GM19468 (cell line): ENCODE results near the gene RMI2.

ENCODE experiments used
- ATAC-seq: cut with Tn5 transposase; IDR thresholded peaks from one replicate; pipeline ENCODE4 v1.9.1; 2021; ENCODE audit warnings: mild to moderate bottlenecking, moderate library complexity, moderate number of reproducible peaks; ENCODE audit not compliant: unreplicated experiment; ENCODE audit errors: extremely low read depth

The RMI2 gene

GRCh38 chr16:11327277-11328171, 17.7 kb upstream of the RMI2 start:
- no peak for ATAC-seq

GRCh38 chr16:11328172-11329070, 16.8 kb upstream of the RMI2 start:
- peak; percentile 69 for ATAC-seq

GRCh38 chr16:11329071-11329491, 16.2 kb upstream of the RMI2 start:
- no peak for ATAC-seq

- no peak for ATAC-seq
Measured at GRCh38 chr16:11329891-11330290, 15.4 kb upstream of the RMI2 start.

GRCh38 chr16:11330526-11331237, 14.6 kb upstream of the RMI2 start:
- no peak for ATAC-seq

GRCh38 chr16:11331967-11332366, 13.3 kb upstream of the RMI2 start:
- no peak for ATAC-seq

GRCh38 chr16:11333010-11333409, 12.2 kb upstream of the RMI2 start:
- ATAC-seq: no peak

- ATAC-seq: no peak
Measured at GRCh38 chr16:11333702-11334101, 11.6 kb upstream of the RMI2 start.

- ATAC-seq: no peak
Measured at GRCh38 chr16:11334831-11335404, 10.3 kb upstream of the RMI2 start.

GRCh38 chr16:11339075-11339474, 6.2 kb upstream of the RMI2 start:
- ATAC-seq: no peak

GRCh38 chr16:11340710-11341109, 4.5 kb upstream of the RMI2 start:
- no peak for ATAC-seq

GRCh38 chr16:11341371-11341770, 3.9 kb upstream of the RMI2 start:
- no peak for ATAC-seq

GRCh38 chr16:11342021-11342855, 3.0 kb upstream of the RMI2 start:
- no peak for ATAC-seq

GRCh38 chr16:11346700-11347319, 1.6 kb downstream of the RMI2 start:
- no peak for ATAC-seq

- ATAC-seq: no peak
Measured at GRCh38 chr16:11347831-11348230, 2.6 kb downstream of the RMI2 start.

GRCh38 chr16:11348737-11349598, 3.7 kb downstream of the RMI2 start:
- no peak for ATAC-seq

GRCh38 chr16:11349599-11350276, 4.5 kb downstream of the RMI2 start:
- no peak for ATAC-seq
